A549 (cell line): ENCODE data around the gene ZNF280B.

ENCODE experiments used
- CBX8 ChIP-seq: fragments of 200-600 bp; sonication (generic); IDR thresholded peaks from 2 replicates; pipeline ENCODE4 v1.6.1; 2016
- CTCF ChIP-seq: fragments of >200 bp; sonication (Bioruptor Twin); formaldehyde crosslinking; IDR thresholded peaks from 3 replicates; pipeline ENCODE4 v1.5.1; 2016
- EP300 ChIP-seq, 2 experiments: fragments of >200 bp; sonication (Bioruptor Twin); formaldehyde crosslinking; IDR thresholded peaks; 2 replicates in 1 of 2; 3 replicates in 1 of 2; pipeline ENCODE4 v1.6.1; 2016 to 2017
- HDAC2 ChIP-seq: fragments of 200-600 bp; sonication (generic); IDR thresholded peaks from 2 replicates; pipeline ENCODE4 v1.6.1; 2016
- HMGXB4 ChIP-seq: fragments of 250-450 bp; sonication (Bioruptor Pico); IDR thresholded peaks from 2 replicates; pipeline ENCODE4 v1.5.0; 2021; ENCODE audit warnings: mild to moderate bottlenecking, moderate library complexity, borderline replicate concordance
- HOXA7 ChIP-seq: fragments of 250-450 bp; sonication (Bioruptor Pico); IDR thresholded peaks from 2 replicates; pipeline ENCODE4 v1.5.0; 2020; ENCODE audit warnings: mild to moderate bottlenecking, moderate library complexity
- KDM1A ChIP-seq: fragments of 200-600 bp; sonication (generic); IDR thresholded peaks from 2 replicates; pipeline ENCODE4 v1.6.1; 2016; ENCODE audit warnings: low read depth, mild to moderate bottlenecking
- MAFK ChIP-seq: fragments of 450-650 bp; IDR thresholded peaks from 2 replicates; pipeline ENCODE4 v1.6.1; 2014; ENCODE audit not compliant: partially characterized antibody
- POLR2A ChIP-seq: IDR thresholded peaks from 2 replicates; pipeline ENCODE4 v1.6.1; 2012; ENCODE audit warnings: mild to moderate bottlenecking, low read length
- POLR2AphosphoS2 ChIP-seq: conservative IDR thresholded peaks from 2 replicates; pipeline ENCODE4 v1.6.1; 2012; ENCODE audit warnings: low read length, improper control_type of control experiment, inconsistent platforms
- RARB ChIP-seq: fragments of 250-450 bp; sonication (Bioruptor Pico); IDR thresholded peaks from 2 replicates; pipeline ENCODE4 v1.8.0; 2021; ENCODE audit warnings: mild to moderate bottlenecking, moderate library complexity
- REST ChIP-seq: fragments of 200-600 bp; sonication (generic); IDR thresholded peaks from 2 replicates; pipeline ENCODE4 v1.6.1; 2016; ENCODE audit warnings: antibody characterized with exemption, mild to moderate bottlenecking, moderate library complexity
- TF ChIP-seq, protein P1 (sequence below): fragments of 150-350 bp; IDR thresholded peaks from 2 replicates; pipeline ENCODE4 v1.6.1; 2014; ENCODE audit warnings: low read depth, mild to moderate bottlenecking, low read length

GRCh38 chr22:22528780-22529179, 20.2 kb upstream of the ZNF280B start:
- TF ChIP-seq HMGXB4 (CRISPR knock-in tag) (no peak), CTCF (no peak), POLR2A (no peak), EP300 (IDR thresholded peaks at IDR 0.05) (no peak), KDM1A (no peak), MAFK (no peak), RARB (no peak), CBX8 (no peak), HOXA7 (CRISPR knock-in tag) (no peak), POLR2AphosphoS2 (no peak), REST (no peak), HDAC2 (no peak)
- TF ChIP-seq, protein P1, sequence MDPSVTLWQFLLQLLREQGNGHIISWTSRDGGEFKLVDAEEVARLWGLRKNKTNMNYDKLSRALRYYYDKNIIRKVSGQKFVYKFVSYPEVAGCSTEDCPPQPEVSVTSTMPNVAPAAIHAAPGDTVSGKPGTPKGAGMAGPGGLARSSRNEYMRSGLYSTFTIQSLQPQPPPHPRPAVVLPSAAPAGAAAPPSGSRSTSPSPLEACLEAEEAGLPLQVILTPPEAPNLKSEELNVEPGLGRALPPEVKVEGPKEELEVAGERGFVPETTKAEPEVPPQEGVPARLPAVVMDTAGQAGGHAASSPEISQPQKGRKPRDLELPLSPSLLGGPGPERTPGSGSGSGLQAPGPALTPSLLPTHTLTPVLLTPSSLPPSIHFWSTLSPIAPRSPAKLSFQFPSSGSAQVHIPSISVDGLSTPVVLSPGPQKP = no peak
